ENCODE data around the gene ALAD.

The ALAD gene

GRCh38 chr9:113355040-113355596 is 46.0 kb downstream of the ALAD start:
- Histone ChIP-seq H3K27me3 (ENCODE audit: insufficient read depth, low read depth, severe bottlenecking) (no peaks in the 10 kb centered on the region), H3K36me3 (no peaks in the 10 kb centered on the region), H3K4me3 (ENCODE audit: low read depth, low read length) (no peak overlapping the region), H3K9me3 (ENCODE audit: severe bottlenecking) (no peaks in the 10 kb centered on the region), H3K27ac (no peak overlapping the region)
- TF ChIP-seq, protein P1, sequence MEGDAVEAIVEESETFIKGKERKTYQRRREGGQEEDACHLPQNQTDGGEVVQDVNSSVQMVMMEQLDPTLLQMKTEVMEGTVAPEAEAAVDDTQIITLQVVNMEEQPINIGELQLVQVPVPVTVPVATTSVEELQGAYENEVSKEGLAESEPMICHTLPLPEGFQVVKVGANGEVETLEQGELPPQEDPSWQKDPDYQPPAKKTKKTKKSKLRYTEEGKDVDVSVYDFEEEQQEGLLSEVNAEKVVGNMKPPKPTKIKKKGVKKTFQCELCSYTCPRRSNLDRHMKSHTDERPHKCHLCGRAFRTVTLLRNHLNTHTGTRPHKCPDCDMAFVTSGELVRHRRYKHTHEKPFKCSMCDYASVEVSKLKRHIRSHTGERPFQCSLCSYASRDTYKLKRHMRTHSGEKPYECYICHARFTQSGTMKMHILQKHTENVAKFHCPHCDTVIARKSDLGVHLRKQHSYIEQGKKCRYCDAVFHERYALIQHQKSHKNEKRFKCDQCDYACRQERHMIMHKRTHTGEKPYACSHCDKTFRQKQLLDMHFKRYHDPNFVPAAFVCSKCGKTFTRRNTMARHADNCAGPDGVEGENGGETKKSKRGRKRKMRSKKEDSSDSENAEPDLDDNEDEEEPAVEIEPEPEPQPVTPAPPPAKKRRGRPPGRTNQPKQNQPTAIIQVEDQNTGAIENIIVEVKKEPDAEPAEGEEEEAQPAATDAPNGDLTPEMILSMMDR (IDR thresholded peaks at IDR 0.05; ENCODE audit: low read depth, low read length), result peak; percentile 34; the same call in 1 of the 2 replicates
- DNase-seq, result no peak

DNA sequence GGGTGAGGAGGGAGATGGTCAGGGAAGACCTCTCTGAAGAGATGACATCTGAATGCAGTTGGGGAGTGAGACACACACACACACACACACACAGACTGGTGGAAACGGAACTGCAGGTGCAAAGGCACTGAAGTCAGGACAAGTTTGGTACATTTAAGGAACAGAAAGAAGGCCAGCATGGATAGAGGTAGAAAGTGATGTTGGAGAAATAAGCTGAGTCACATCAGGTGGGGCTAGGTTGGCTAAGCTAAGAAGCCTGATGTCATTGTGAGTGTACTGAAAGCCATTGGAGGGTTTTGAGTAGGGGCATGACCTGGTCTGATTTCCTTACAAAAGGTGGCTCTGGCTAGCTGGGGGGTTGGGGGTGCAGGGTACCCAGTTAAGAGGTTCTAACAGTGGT is 48.7 kb downstream of the ALAD start:
- DNase-seq, result no peak
- Histone ChIP-seq H3K4me3 (ENCODE audit: low read depth, low read length) (no peak overlapping the region), H3K9me3 (ENCODE audit: severe bottlenecking) (no peaks in the 10 kb centered on the region), H3K27ac (no peak overlapping the region), H3K27me3 (ENCODE audit: insufficient read depth, low read depth, severe bottlenecking) (no peaks in the 10 kb centered on the region), H3K36me3 (no peaks in the 10 kb centered on the region)
- TF ChIP-seq, protein P1 (IDR thresholded peaks at IDR 0.05; ENCODE audit: low read depth, low read length), result no peak

DNA sequence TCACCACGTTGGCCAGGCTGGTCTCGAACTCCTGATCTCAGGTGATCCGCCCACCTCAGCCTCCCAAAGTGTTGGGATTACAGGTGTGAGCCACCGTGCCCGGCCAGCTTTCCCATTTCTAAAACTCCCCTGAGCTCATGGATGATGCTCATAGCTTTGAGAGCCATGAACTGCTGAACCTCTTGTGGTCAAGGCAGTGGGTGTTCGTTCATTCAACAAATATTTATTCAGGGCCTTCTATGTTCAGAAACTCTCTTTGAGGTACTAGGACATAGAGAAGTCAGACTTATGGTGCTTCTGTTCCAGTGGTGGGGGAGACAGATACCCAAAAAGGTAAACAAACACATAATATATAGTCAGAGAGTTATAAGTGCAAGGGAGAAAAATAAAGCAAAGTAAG is 49.1 kb downstream of the ALAD start:
- DNase-seq, result no peak
- TF ChIP-seq, protein P1 (IDR thresholded peaks at IDR 0.05; ENCODE audit: low read depth, low read length), result no peak
- H3K27ac ChIP-seq, result no peak overlapping the region

GRCh38 chr9:113350937-113351336 is 50.1 kb downstream of the ALAD start:
- H3K36me3 ChIP-seq, result no peaks in the 10 kb centered on the region
- DNase-seq, result no peak
- H3K4me3 ChIP-seq (ENCODE audit: low read depth, low read length), result no peak overlapping the region
- H3K27me3 ChIP-seq (ENCODE audit: insufficient read depth, low read depth, severe bottlenecking), result no peaks in the 10 kb centered on the region
- TF ChIP-seq, protein P1 (IDR thresholded peaks at IDR 0.05; ENCODE audit: low read depth, low read length), result no peak
- no peak overlapping the region for H3K27ac ChIP-seq
- H3K9me3 ChIP-seq (ENCODE audit: severe bottlenecking), result no peaks in the 10 kb centered on the region

More for the DNA sequence above, 49.1 kb downstream of the ALAD start:
- Histone ChIP-seq H3K36me3 (no peaks in the 10 kb centered on the region), H3K9me3 (ENCODE audit: severe bottlenecking) (no peaks in the 10 kb centered on the region), H3K27me3 (ENCODE audit: insufficient read depth, low read depth, severe bottlenecking) (no peaks in the 10 kb centered on the region), H3K4me3 (ENCODE audit: low read depth, low read length) (no peak overlapping the region)

- H3K4me3 ChIP-seq (ENCODE audit: low read depth, low read length), result peak overlapping the region; percentile 14
- TF ChIP-seq, protein P1 (IDR thresholded peaks at IDR 0.05; ENCODE audit: low read depth, low read length), result no peak
- H3K9me3 ChIP-seq (ENCODE audit: severe bottlenecking), result no peaks in the 10 kb centered on the region
- H3K36me3 ChIP-seq, result no peaks in the 10 kb centered on the region
- H3K27me3 ChIP-seq (ENCODE audit: insufficient read depth, low read depth, severe bottlenecking), result no peaks in the 10 kb centered on the region
- H3K27ac ChIP-seq, result peak overlapping the region; percentile 48
- peak; percentile 65 for DNase-seq
Observed at GRCh38 chr9:113350107-113350661, 50.9 kb downstream of the ALAD start.
